IMR-90 (cell line): ENCODE measurements around the gene ARMC6. TPM values are rescaled to one million over a fixed set of nuclear protein-coding genes. Genes with fewer than 3 reads are reported as not detected.

Source experiments
- ATAC-seq: fragments of 200-7000 bp; cut with Tn5 transposase; 2 replicates; pipeline ENCODE4 v1.9.1; 2020; ENCODE audit warnings: low read depth, mild to moderate bottlenecking, moderate library complexity
- BruUV-seq: library from RNA; stranded (reverse); fragments of 400-500 nt; replicated peaks from 2 replicates; lab custom pipeline; 2021; lab: Mats Ljungman, UMichigan
- CTCF ChIA-PET: fragments of 300-600 bp; formaldehyde crosslinking; extraction: SDS; loops from one replicate; lab custom pipeline; 2021; ENCODE audit warnings: antibody characterized with exemption; lab: Yijun Ruan, JAX
- POLR2A ChIA-PET: fragments of 300-600 bp; sonication (Branson Sonifier 250); formaldehyde crosslinking; loops from one replicate; lab custom pipeline; 2022; ENCODE audit warnings: antibody characterized with exemption; ENCODE audit not compliant: unreplicated experiment; lab: Charles Lee
- DNase-seq: peaks from one replicate; pipeline ENCODE4 v3.0.0; 2013
- H2AFZ ChIP-seq: replicated peaks from 2 replicates; pipeline ENCODE3; 2013; ENCODE audit warnings: low read length, mild to moderate bottlenecking; ENCODE audit not compliant: poor library complexity
- H2AK5ac ChIP-seq: 2 replicates; pipeline ENCODE4 v1.6.1; 2013; ENCODE audit warnings: low read depth, low read length, inconsistent platforms
- H2AK9ac ChIP-seq: replicated peaks from 2 replicates; pipeline ENCODE3; 2013; ENCODE audit warnings: mild to moderate bottlenecking, low read depth, low read length, moderate library complexity; ENCODE audit not compliant: poor library complexity
- H2BK120ac ChIP-seq: 2 replicates; pipeline ENCODE4 v1.6.1; 2013; ENCODE audit warnings: low read depth, low read length, inconsistent platforms
- H2BK15ac ChIP-seq: 3 replicates; pipeline ENCODE4 v1.6.1; 2013; ENCODE audit warnings: low read depth, low read length, inconsistent platforms
- H2BK20ac ChIP-seq: 2 replicates; pipeline ENCODE4 v1.6.1; 2013; ENCODE audit warnings: low read depth, mild to moderate bottlenecking, inconsistent platforms, low read length, moderate library complexity
- H2BK5ac ChIP-seq: 2 replicates; pipeline ENCODE4 v1.6.1; 2013; ENCODE audit warnings: mild to moderate bottlenecking, low read depth, low read length, inconsistent platforms; ENCODE audit not compliant: poor library complexity, severe bottlenecking
- H3K14ac ChIP-seq: replicated peaks from 2 replicates; pipeline ENCODE4 v1.6.1; 2013; ENCODE audit warnings: low read depth, low read length, inconsistent platforms
- H3K18ac ChIP-seq: 2 replicates; pipeline ENCODE4 v1.6.1; 2013; ENCODE audit warnings: low read depth, low read length, control low read depth
- H3K23ac ChIP-seq: 2 replicates; pipeline ENCODE4 v1.6.1; 2013; ENCODE audit warnings: low read depth, low read length, inconsistent platforms
- H3K27ac ChIP-seq: 2 replicates; pipeline ENCODE4 v1.5.1; 2013; ENCODE audit warnings: mild to moderate bottlenecking, control low read depth, low read length; ENCODE audit not compliant: insufficient read depth
- H3K27me3 ChIP-seq: 2 replicates; pipeline ENCODE4 v1.6.1; 2013; ENCODE audit warnings: low read length; ENCODE audit not compliant: control insufficient read depth, insufficient read depth
- H3K36me3 ChIP-seq: 2 replicates; pipeline ENCODE4 v1.6.1; 2013; ENCODE audit warnings: low read length, mixed read lengths; ENCODE audit not compliant: control insufficient read depth, insufficient read depth
- H3K4ac ChIP-seq: 2 replicates; pipeline ENCODE4 v1.6.1; 2013; ENCODE audit warnings: low read depth, low read length, inconsistent platforms
- H3K4me1 ChIP-seq: 2 replicates; pipeline ENCODE4 v1.6.1; 2013; ENCODE audit warnings: low read length, mixed read lengths; ENCODE audit not compliant: control insufficient read depth, insufficient read depth
- H3K4me2 ChIP-seq: 2 replicates; pipeline ENCODE4 v1.6.1; 2013; ENCODE audit warnings: low read depth, mild to moderate bottlenecking, control low read depth, low read length, moderate library complexity
- H3K4me3 ChIP-seq: 2 replicates; pipeline ENCODE4 v1.5.1; 2013; ENCODE audit warnings: low read depth, mild to moderate bottlenecking, control low read depth, low read length, moderate library complexity; ENCODE audit not compliant: insufficient read depth
- H3K56ac ChIP-seq: 2 replicates; pipeline ENCODE4 v1.6.1; 2013; ENCODE audit warnings: low read length, inconsistent platforms; ENCODE audit not compliant: insufficient read depth; ENCODE audit errors: extremely low read depth
- H3K79me1 ChIP-seq, 2 experiments: 2 replicates each; pipeline ENCODE4 v1.6.1; 2013; ENCODE audit warnings: low read length in 2 of 2, inconsistent platforms in 1 of 2, low read depth in 1 of 2
- H3K9ac ChIP-seq: 2 replicates; pipeline ENCODE4 v1.6.1; 2013; ENCODE audit warnings: low read depth, low read length, control low read depth
- H3K9me1 ChIP-seq: 2 replicates; pipeline ENCODE4 v1.6.1; 2013; ENCODE audit warnings: low read length, inconsistent platforms; ENCODE audit not compliant: insufficient read depth
- H3K9me3 ChIP-seq: 2 replicates; pipeline ENCODE4 v1.6.1; 2013; ENCODE audit warnings: low read length; ENCODE audit not compliant: control insufficient read depth, insufficient read depth
- H4K20me1 ChIP-seq: 2 replicates; pipeline ENCODE4 v1.6.1; 2013; ENCODE audit warnings: low read length, inconsistent platforms; ENCODE audit not compliant: insufficient read depth
- H4K5ac ChIP-seq: 2 replicates; pipeline ENCODE4 v1.6.1; 2013; ENCODE audit warnings: mild to moderate bottlenecking, low read depth, low read length, control low read depth
- H4K8ac ChIP-seq, 2 experiments: 2 replicates each; pipeline ENCODE4 v1.6.1; 2013; ENCODE audit warnings: low read depth in 2 of 2, low read length in 2 of 2, control low read depth in 1 of 2, inconsistent platforms in 1 of 2
- H4K91ac ChIP-seq: 2 replicates; pipeline ENCODE4 v1.6.1; 2013; ENCODE audit warnings: low read depth, low read length, inconsistent platforms; ENCODE audit not compliant: insufficient read depth
- CEBPB ChIP-seq: IDR thresholded peaks from 2 replicates; pipeline ENCODE4 v1.6.1; 2012; ENCODE audit warnings: low read depth, low read length, improper control_type of control experiment
- NFE2L2 ChIP-seq: fragments of 150-350 bp; IDR thresholded peaks from 2 replicates; pipeline ENCODE4 v1.6.1; 2016; ENCODE audit warnings: low read depth, mild to moderate bottlenecking, low read length
- RCOR1 ChIP-seq: IDR thresholded peaks from 2 replicates; pipeline ENCODE4 v1.6.1; 2012; ENCODE audit warnings: mild to moderate bottlenecking, low read length, improper control_type of control experiment; ENCODE audit not compliant: insufficient replicate concordance
- WGBS, 2 experiments: methylation state at CpG; one replicate each; pipeline versions ENCODE4 v1.1.5 to v1.1.7; 2013; ENCODE audit warnings: missing lambda C conversion rate in 2 of 2; ENCODE audit not compliant: insufficient read length in 1 of 2; ENCODE audit errors: extremely low coverage in 2 of 2; 5-methylcytosine and 5-hydroxymethylcytosine counted together
- dilution Hi-C: fragments of 300-500 bp; cut with HindIII; formaldehyde crosslinking; loops from one replicate; pipeline ENCODE4 v1.14.3; 2018; ENCODE audit warnings: low sequenced_read_pairs; ENCODE audit not compliant: unreplicated experiment
- in situ Hi-C: fragments of 300-500 bp; cut with MboI; formaldehyde crosslinking; loops from 3 replicates; pipeline ENCODE4 v1.14.3; 2019; ENCODE audit warnings: low sequenced_read_pairs, inconsistent platforms, mixed read lengths
- intact Hi-C: fragments of 100-400 bp; cut with micrococcal nuclease; formaldehyde crosslinking; loops from 2 replicates; pipeline ENCODE4 v1.10.0; 2022
- polyA plus RNA-seq, 3 experiments: library from polyadenylated mRNA; depleted of rRNA; stranded (reverse); fragments of >200 nt; gene quantifications; 2 replicates each; pipeline ENCODE4 v1.2.3, GENCODE V29; 2012; ENCODE audit warnings: low replicate concordance in 1 of 3
- total RNA-seq: library from RNA; depleted of rRNA; stranded (reverse); fragments of >200 nt; gene quantifications from 2 replicates; pipeline ENCODE4 v1.2.3, GENCODE V29; 2012

ARMC6 gene
- total and polyA plus RNA-seq, 2 of the 4 experiments (the other 2 are of a cell fraction): 41.5 to 52.7 TPM

- Histone ChIP-seq H3K9me3 (no peaks in the 10 kb centered on the region), H3K36me3 (peaks cover 30% of the 10 kb centered on the region), H2AK9ac (no peak overlapping the region), H3K9ac (no peak overlapping the region), H2BK20ac (no peak overlapping the region), H2BK5ac (no peak overlapping the region), H3K79me1 (peaks cover 0 to 10% of the 10 kb centered on the region in 2 experiments; a peak in 1 of 4 replicates), H3K27ac (no peak overlapping the region), H3K27me3 (no peaks in the 10 kb centered on the region), H3K56ac (no peak overlapping the region), H3K4me2 (no peak overlapping the region), H4K20me1 (peaks cover 9% of the 10 kb centered on the region; the same call in 1 of the 2 replicates), H3K18ac (no peak overlapping the region), H3K4ac (no peak overlapping the region), H3K4me1 (peaks cover 2% of the 10 kb centered on the region; the same call in 1 of the 2 replicates), H2AK5ac (no peak overlapping the region), H3K14ac (no peak overlapping the region), H4K91ac (no peak overlapping the region), H2BK15ac (no peak overlapping the region), H3K9me1 (no peaks in the 10 kb centered on the region), H2AFZ (no peak overlapping the region), H4K8ac (no peak overlapping the region), H3K4me3 (no peak overlapping the region), H4K5ac (no peak overlapping the region), H3K23ac (no peak overlapping the region), H2BK120ac (no peak overlapping the region)
- dilution Hi-C loops: no loop called here
- in situ Hi-C loops: no loop called here
- intact Hi-C loops: no loop called here
- TF ChIP-seq RCOR1 (no peak), CEBPB (no peak), NFE2L2 (no peak)
- 53% methylated on average over 9 of the region's 16 CpGs; no CpG with 5 or more reads in 1 of the 2 experiments for WGBS, 2 experiments
- POLR2A ChIA-PET: no interaction called here
- ATAC-seq (no peak), DNase-seq (no peak)
- CTCF ChIA-PET: no interaction called here
- BruUV-seq: no TSS peak
Observed at GRCh38 chr19:18991006-18991405, 42.4 kb upstream of the ARMC6 start.
